Activated gamma-delta T cell treated with anti-CD3 and anti-CD28 coated beads, Interleukin-2, amount 50 U/mL, for 16 hours (primary cell): ENCODE measurements around the gene SLC5A3.

Source experiments
- DNase-seq: peaks from one replicate; pipeline ENCODE4 v3.0.0-alpha.2; 2020; ENCODE audit warnings: low read depth

SLC5A3 gene

GRCh38 chr21:34071683-34072082 lies 1.7 kb upstream of the SLC5A3 start:
- no peak for DNase-seq

GRCh38 chr21:34072145-34073031 lies 990 bp upstream of the SLC5A3 start:
- no peak for DNase-seq

- DNase-seq = no peak
Observed at GRCh38 chr21:34073749-34074282, 438 bp downstream of the SLC5A3 start.

- DNase-seq = no peak
Observed at GRCh38 chr21:34074283-34075090, 1.1 kb downstream of the SLC5A3 start.

GRCh38 chr21:34075091-34075425 lies 1.7 kb downstream of the SLC5A3 start:
- DNase-seq = no peak

- no peak for DNase-seq
Observed at GRCh38 chr21:34075760-34076660, 2.6 kb downstream of the SLC5A3 start.

GRCh38 chr21:34076835-34077234 lies 3.5 kb downstream of the SLC5A3 start:
- no peak for DNase-seq

GRCh38 chr21:34077888-34078287 lies 4.5 kb downstream of the SLC5A3 start:
- no peak for DNase-seq

GRCh38 chr21:34078915-34079314 lies 5.5 kb downstream of the SLC5A3 start:
- no peak for DNase-seq

GRCh38 chr21:34080710-34081109 lies 7.3 kb downstream of the SLC5A3 start:
- no peak for DNase-seq

GRCh38 chr21:34082769-34083168 lies 9.4 kb downstream of the SLC5A3 start:
- no peak for DNase-seq

- DNase-seq = no peak
Observed at GRCh38 chr21:34083357-34083756, 10.0 kb downstream of the SLC5A3 start.

GRCh38 chr21:34085129-34085528 lies 11.8 kb downstream of the SLC5A3 start:
- no peak for DNase-seq

GRCh38 chr21:34086887-34087306 lies 13.5 kb downstream of the SLC5A3 start:
- no peak for DNase-seq

GRCh38 chr21:34088752-34089151 lies 15.4 kb downstream of the SLC5A3 start:
- DNase-seq = no peak

GRCh38 chr21:34091032-34091431 lies 17.7 kb downstream of the SLC5A3 start:
- DNase-seq = no peak

- DNase-seq = no peak
Observed at GRCh38 chr21:34091607-34092006, 18.2 kb downstream of the SLC5A3 start.

GRCh38 chr21:34092262-34092921 lies 19.0 kb downstream of the SLC5A3 start:
- no peak for DNase-seq

GRCh38 chr21:34093083-34093482 lies 19.7 kb downstream of the SLC5A3 start:
- DNase-seq = no peak

- DNase-seq = no peak
Observed at GRCh38 chr21:34094949-34095348, 21.6 kb downstream of the SLC5A3 start.

GRCh38 chr21:34097442-34097841 lies 24.1 kb downstream of the SLC5A3 start:
- DNase-seq = no peak
